CD14-positive monocyte (primary cell): ENCODE results near the gene BIRC3. TPM values are rescaled to one million over a fixed set of nuclear protein-coding genes. Genes with fewer than 3 reads are reported as not detected.

ENCODE experiments used
- DNase-seq, 3 donors: peaks; one replicate each; pipeline ENCODE4 v3.0.0-alpha.2; 2011 to 2022
- H2AFZ ChIP-seq: 2 replicates; pipeline ENCODE4 v1.6.0; 2012; ENCODE audit warnings: mild to moderate bottlenecking, low read depth, low read length, inconsistent platforms; ENCODE audit not compliant: insufficient read depth, poor library complexity, severe bottlenecking
- H3K27ac ChIP-seq, 2 donors: 1 replicate in 1 of 2; 2 replicates in 1 of 2; pipeline ENCODE4 v1.5.1; 2012 to 2013; ENCODE audit warnings: low read length in 2 of 2, control low read depth in 1 of 2, inconsistent platforms in 1 of 2, low read depth in 1 of 2, mild to moderate bottlenecking in 1 of 2
- H3K27me3 ChIP-seq, 2 donors: one replicate each; pipeline versions ENCODE4 v1.6.0 to v1.6.1; 2011 to 2013; ENCODE audit warnings: low read length in 2 of 2; ENCODE audit not compliant: control insufficient read depth in 2 of 2, insufficient read depth in 2 of 2
- H3K36me3 ChIP-seq, 2 donors: replicated peaks in 1 of 2; 1 replicate in 1 of 2; 2 replicates in 1 of 2; pipeline versions ENCODE4 v1.5.1 to v1.6.1; 2012 to 2013; ENCODE audit warnings: low read length in 2 of 2, control low read depth in 1 of 2, inconsistent platforms in 1 of 2, mild to moderate bottlenecking in 1 of 2; ENCODE audit not compliant: insufficient read depth in 2 of 2, control insufficient read depth in 1 of 2
- H3K4me1 ChIP-seq, 2 donors: 1 replicate in 1 of 2; 2 replicates in 1 of 2; pipeline versions ENCODE4 v1.5.1 to v1.6.1; 2012 to 2013; ENCODE audit warnings: low read length in 2 of 2, control low read depth in 1 of 2, inconsistent platforms in 1 of 2, mild to moderate bottlenecking in 1 of 2, moderate library complexity in 1 of 2; ENCODE audit not compliant: insufficient read depth in 2 of 2, control insufficient read depth in 1 of 2
- H3K4me2 ChIP-seq: replicated peaks from 2 replicates; pipeline ENCODE3; 2012; ENCODE audit warnings: low read length, moderate library complexity, mild to moderate bottlenecking; ENCODE audit not compliant: poor library complexity, severe bottlenecking; ENCODE audit errors: extremely low read depth
- H3K4me3 ChIP-seq, 3 experiments: fragments of 200-600 bp in 1 of 3; sonication (generic) in 1 of 3; replicated peaks in 1 of 3; 1 replicate in 2 of 3; 2 replicates in 1 of 3; pipeline ENCODE4 v1.5.1; 2011 to 2013; ENCODE audit warnings: low read length in 3 of 3, mild to moderate bottlenecking in 3 of 3, control low read depth in 2 of 3, low read depth in 2 of 3, inconsistent platforms in 1 of 3, moderate library complexity in 1 of 3
- H3K79me2 ChIP-seq: 2 replicates; pipeline ENCODE4 v1.6.0; 2012; ENCODE audit warnings: mild to moderate bottlenecking, control low read depth, inconsistent platforms, low read length, moderate library complexity; ENCODE audit not compliant: insufficient read depth
- H3K9ac ChIP-seq: 2 replicates; pipeline ENCODE4 v1.6.0; 2017; ENCODE audit warnings: low read length, mild to moderate bottlenecking; ENCODE audit not compliant: insufficient read depth, poor library complexity, severe bottlenecking
- H3K9me3 ChIP-seq, 2 donors: replicated peaks in 1 of 2; 1 replicate in 1 of 2; 2 replicates in 1 of 2; pipeline versions ENCODE4 v1.5.1 to v1.6.1; 2012 to 2013; ENCODE audit warnings: low read length in 2 of 2, control low read depth in 1 of 2; ENCODE audit not compliant: control insufficient read depth in 1 of 2, insufficient read depth in 1 of 2
- H4K20me1 ChIP-seq: 2 replicates; pipeline ENCODE4 v1.6.0; 2012; ENCODE audit warnings: mild to moderate bottlenecking, low read length, control low read depth, moderate library complexity; ENCODE audit not compliant: insufficient read depth
- H3K27ac Mint-ChIP-seq, 7 donors: one replicate each; pipeline ENCODE4 v1.8.0; 2020; ENCODE audit warnings: mild to moderate bottlenecking in 7 of 7, mixed read lengths in 7 of 7, moderate library complexity in 6 of 7, inconsistent platforms in 2 of 7
- H3K27me3 Mint-ChIP-seq, 3 donors: one replicate each; pipeline ENCODE4 v1.8.0; 2021 to 2022; ENCODE audit warnings: low read depth in 3 of 3, mild to moderate bottlenecking in 3 of 3, mixed read lengths in 3 of 3, moderate library complexity in 3 of 3, inconsistent platforms in 1 of 3
- H3K36me3 Mint-ChIP-seq, 2 donors: one replicate each; pipeline ENCODE4 v1.8.0; 2020; ENCODE audit warnings: mixed read lengths in 2 of 2, inconsistent platforms in 1 of 2, mild to moderate bottlenecking in 1 of 2
- H3K4me1 Mint-ChIP-seq: one replicate; pipeline ENCODE4 v1.8.0; 2020; ENCODE audit warnings: mild to moderate bottlenecking, mixed read lengths
- H3K4me3 Mint-ChIP-seq, 2 donors: one replicate each; pipeline ENCODE4 v1.8.0; 2020; ENCODE audit warnings: mild to moderate bottlenecking in 2 of 2, mixed read lengths in 2 of 2, moderate library complexity in 1 of 2
- H3K9me3 Mint-ChIP-seq, 7 donors: one replicate each; pipeline ENCODE4 v1.8.0; 2020 to 2022; ENCODE audit warnings: mixed read lengths in 7 of 7, mild to moderate bottlenecking in 6 of 7, moderate library complexity in 6 of 7, inconsistent platforms in 2 of 7
- CTCF ChIP-seq: fragments of 200-600 bp; IDR thresholded peaks from one replicate; pipeline ENCODE4 v1.8.0; 2022; ENCODE audit warnings: antibody characterized with exemption, mild to moderate bottlenecking
- WGBS: methylation state at CpG from one replicate; pipeline ENCODE4 v1.1.5; 2013; ENCODE audit warnings: missing lambda C conversion rate; ENCODE audit not compliant: insufficient coverage; 5-methylcytosine and 5-hydroxymethylcytosine counted together
- intact Hi-C, 2 donors: fragments of 100-400 bp; cut with micrococcal nuclease; formaldehyde crosslinking; loops; one replicate each; pipeline versions ENCODE4 v1.15.0 to v1.15.1; 2023
- polyA plus RNA-seq, 3 donors: library from polyadenylated mRNA; depleted of rRNA in 1 of 3; unstranded in 2 of 3; stranded (reverse) in 1 of 3; fragments of 300-500 nt in 2 of 3; fragments of >200 nt in 1 of 3; fragmentation: Illumina TruSeq in 2 of 3; gene quantifications; 1 replicate in 2 of 3; 2 replicates in 1 of 3; pipeline ENCODE4 v1.2.3, GENCODE V29; 2012 to 2021

The BIRC3 gene
- polyA plus RNA-seq, 3 donors: 3.0 to 9.8 (median 9.5) TPM

GRCh38 chr11:102345904-102346303 is 28.6 kb downstream of the BIRC3 start:
- Histone ChIP-seq H3K9ac (no peak overlapping the region), H3K27ac (peak overlapping the region in 1 of 2 donors; percentile 98), H3K4me3 (peak overlapping the region in 2 of 3 experiments; percentile 84 to 93), H3K36me3 (peaks cover 10 to 13% of the 10 kb centered on the region in 2 donors), H3K9me3 (no peaks in the 10 kb centered on the region), H3K27me3 (no peaks in the 10 kb centered on the region), H2AFZ (no peak overlapping the region), H3K4me2 (peak overlapping the region; percentile 92), H3K79me2 (peaks cover 35% of the 10 kb centered on the region), H3K4me1 (peaks cover 10 to 24% of the 10 kb centered on the region in 2 donors), H4K20me1 (no peaks in the 10 kb centered on the region)
- H3K4me3 Mint-ChIP-seq: peak overlapping the region; percentile 93
- DNase-seq: peak in 2 of 3 donors; percentile 28 to 80
- H3K9me3 Mint-ChIP-seq: no peaks in the 10 kb centered on the region
- H3K27ac Mint-ChIP-seq: peak overlapping the region in 6 of 7 donors; percentile 17 to 99 (median 98)
- H3K36me3 Mint-ChIP-seq: peaks cover 14% of the 10 kb centered on the region in 2 donors
- H3K27me3 Mint-ChIP-seq: peaks cover 2 to 3% (median 3%) of the 10 kb centered on the region in 3 donors
- peaks cover 28% of the 10 kb centered on the region for H3K4me1 Mint-ChIP-seq
- WGBS: 40% methylated on average over 1 of the region's 8 CpGs
- intact Hi-C loops: loop anchor here (2.0 to 5.0 kb wide), 3 partner anchors 27 to 106 kb away; partner anchors contain the start of gene TMEM123 (in 1 of the 2)
- TF ChIP-seq CTCF: no peak

GRCh38 chr11:102346456-102346747 is 29.1 kb downstream of the BIRC3 start:
- Histone ChIP-seq H3K9ac (peak overlapping the region; percentile 96), H3K4me1 (peaks cover 10 to 24% of the 10 kb centered on the region in 2 donors), H3K27ac (peak overlapping the region; percentile 97 to 98), H3K4me2 (peak overlapping the region; percentile 92), H3K79me2 (peaks cover 40% of the 10 kb centered on the region), H3K27me3 (no peaks in the 10 kb centered on the region), H3K9me3 (no peaks in the 10 kb centered on the region), H4K20me1 (no peaks in the 10 kb centered on the region), H3K36me3 (peaks cover 10 to 18% of the 10 kb centered on the region in 2 donors), H3K4me3 (peak overlapping the region; percentile 71 to 93 (median 84)), H2AFZ (peak overlapping the region; percentile 84)
- TF ChIP-seq CTCF: no peak
- H3K4me3 Mint-ChIP-seq: peak overlapping the region; percentile 93
- peak overlapping the region; percentile 97 to 99 (median 98) for H3K27ac Mint-ChIP-seq
- H3K4me1 Mint-ChIP-seq: peaks cover 28% of the 10 kb centered on the region
- no peak for DNase-seq
- H3K36me3 Mint-ChIP-seq: peaks cover 18 to 19% of the 10 kb centered on the region in 2 donors
- WGBS: 0% methylated on average over 4 of the region's 5 CpGs
- peaks cover 0 to 2% (median 0%) of the 10 kb centered on the region in 7 donors for H3K9me3 Mint-ChIP-seq
- peaks cover 2 to 3% (median 3%) of the 10 kb centered on the region in 3 donors for H3K27me3 Mint-ChIP-seq
- intact Hi-C loops: loop anchor here (2.0 to 5.0 kb wide), 3 partner anchors 28 to 106 kb away; partner anchors contain the start of gene TMEM123 (in 1 of the 2)
